CD4-positive, alpha-beta T cell (primary cell): ENCODE measurements around the gene JMJD6. TPM values are rescaled to one million over a fixed set of nuclear protein-coding genes. Genes with fewer than 3 reads are reported as not detected.

Source experiments
- ATAC-seq: fragments of 200-7000 bp; cut with Tn5 transposase; one replicate; pipeline ENCODE4 v1.10.0; 2022; ENCODE audit warnings: mild to moderate bottlenecking; ENCODE audit not compliant: poor library complexity
- CTCF ChIA-PET: fragments of 350-600 bp; sonication (Branson Sonifier 250); formaldehyde crosslinking; loops from one replicate; lab custom pipeline; 2021; ENCODE audit warnings: antibody characterized with exemption, inconsistent platforms; lab: Charles Lee
- POLR2A ChIA-PET: fragments of 350-600 bp; sonication (Branson Sonifier 250); formaldehyde crosslinking; loops from one replicate; lab custom pipeline; 2021; ENCODE audit warnings: antibody characterized with exemption, inconsistent platforms; lab: Charles Lee
- DNase-seq, 14 experiments: peaks; one replicate each; pipeline ENCODE4 v3.0.0-alpha.2; 2013 to 2020; ENCODE audit warnings: mixed read lengths in 2 of 14
- H3K27ac ChIP-seq, 2 donors: one replicate each; pipeline versions ENCODE4 v1.5.1 to v1.7.0; 2013; ENCODE audit warnings: low read length in 2 of 2, low read depth in 1 of 2, mild to moderate bottlenecking in 1 of 2
- H3K27me3 ChIP-seq, 2 experiments: 1 replicate in 1 of 2; 2 replicates in 1 of 2; pipeline versions ENCODE4 v1.6.1 to v1.7.0; 2013; ENCODE audit warnings: low read length in 2 of 2, control low read depth in 1 of 2, mild to moderate bottlenecking in 1 of 2, moderate library complexity in 1 of 2; ENCODE audit not compliant: insufficient read depth in 2 of 2, control insufficient read depth in 1 of 2
- H3K36me3 ChIP-seq: one replicate; pipeline ENCODE4 v1.6.1; 2013; ENCODE audit warnings: low read length, control low read depth; ENCODE audit not compliant: insufficient read depth
- H3K4me1 ChIP-seq: one replicate; pipeline ENCODE4 v1.6.1; 2013; ENCODE audit warnings: low read length, control low read depth; ENCODE audit not compliant: insufficient read depth
- H3K4me3 ChIP-seq: one replicate; pipeline ENCODE4 v1.5.1; 2013; ENCODE audit warnings: mild to moderate bottlenecking, low read length, moderate library complexity
- H3K9me3 ChIP-seq, 2 experiments: 1 replicate in 1 of 2; 2 replicates in 1 of 2; pipeline versions ENCODE4 v1.6.1 to v1.7.0; 2013; ENCODE audit warnings: low read length in 2 of 2, mild to moderate bottlenecking in 2 of 2, control low read depth in 1 of 2, moderate library complexity in 1 of 2; ENCODE audit not compliant: control insufficient read depth in 1 of 2, insufficient read depth in 1 of 2
- H3K27ac Mint-ChIP-seq: one replicate; pipeline ENCODE4 v1.8.0; 2020; ENCODE audit warnings: mixed read lengths
- H3K27me3 Mint-ChIP-seq: one replicate; pipeline ENCODE4 v1.8.0; 2021; ENCODE audit warnings: mixed read lengths
- H3K36me3 Mint-ChIP-seq: one replicate; pipeline ENCODE4 v1.8.0; 2021; ENCODE audit warnings: low read depth, mixed read lengths
- H3K4me1 Mint-ChIP-seq: one replicate; pipeline ENCODE4 v1.8.0; 2021; ENCODE audit warnings: low read depth, mixed read lengths
- H3K4me3 Mint-ChIP-seq: one replicate; pipeline ENCODE4 v1.8.0; 2020; ENCODE audit warnings: mild to moderate bottlenecking, mixed read lengths
- H3K9me3 Mint-ChIP-seq: one replicate; pipeline ENCODE4 v1.8.0; 2020; ENCODE audit warnings: mixed read lengths
- CTCF ChIP-seq: fragments of 200-600 bp; IDR thresholded peaks from one replicate; pipeline ENCODE4 v1.8.0; 2022; ENCODE audit warnings: antibody characterized with exemption, mild to moderate bottlenecking
- intact Hi-C, 2 experiments: fragments of 100-400 bp; cut with DNase I in 1 of 2; cut with micrococcal nuclease in 1 of 2; formaldehyde crosslinking; loops; one replicate each; pipeline versions ENCODE4 v1.15.1 to v1.9.0; 2023 to 2025; cut with DNase I, micrococcal nuclease
- total RNA-seq, 174 experiments: library from RNA in 2 of 174; stranded (reverse) in 2 of 174; gene quantifications; one replicate each; pipeline ENCODE4 v1.2.3 and lab custom pipeline; 2021 to 2026

JMJD6 gene
- total RNA-seq, 2 experiments from 2014 or later = 133 to 134 TPM

GRCh38 chr17:76695059-76695831, 31.2 kb downstream of the JMJD6 start:
- H3K27ac ChIP-seq = no peak overlapping the region
- H3K27ac Mint-ChIP-seq = no peak overlapping the region
- no peaks in the 10 kb centered on the region for H3K27me3 Mint-ChIP-seq
- no peak for ATAC-seq
- H3K4me1 Mint-ChIP-seq = no peaks in the 10 kb centered on the region
- no peak for TF ChIP-seq CTCF
- DNase-seq = no peak
- H3K36me3 Mint-ChIP-seq = no peaks in the 10 kb centered on the region
- no peak overlapping the region for H3K4me3 ChIP-seq
- CTCF ChIA-PET = interaction anchor here (1.2 kb wide), 1 partner anchor 20 kb away, joined by 3 read pairs; no protein-coding TSS in a partner anchor
- intact Hi-C loops = no loop called here
- H3K4me3 Mint-ChIP-seq = no peak overlapping the region
- H3K9me3 ChIP-seq = no peaks in the 10 kb centered on the region
- no peaks in the 10 kb centered on the region for H3K36me3 ChIP-seq
- POLR2A ChIA-PET = no interaction called here
- no peaks in the 10 kb centered on the region for H3K27me3 ChIP-seq
- H3K4me1 ChIP-seq = peaks cover 3% of the 10 kb centered on the region
- H3K9me3 Mint-ChIP-seq = no peaks in the 10 kb centered on the region

- no peaks in the 10 kb centered on the region for H3K27me3 Mint-ChIP-seq
- no peaks in the 10 kb centered on the region for H3K4me1 Mint-ChIP-seq
- no peak for TF ChIP-seq CTCF
- DNase-seq (no peak), ATAC-seq (no peak)
- intact Hi-C loops = no loop called here
- Histone ChIP-seq H3K4me1 (no peaks in the 10 kb centered on the region), H3K4me3 (no peak overlapping the region), H3K27me3 (no peaks in the 10 kb centered on the region), H3K36me3 (no peaks in the 10 kb centered on the region), H3K27ac (no peak overlapping the region), H3K9me3 (no peaks in the 10 kb centered on the region)
- H3K27ac Mint-ChIP-seq = no peak overlapping the region
- H3K36me3 Mint-ChIP-seq = no peaks in the 10 kb centered on the region
- ChIA-PET CTCF (interaction anchor here (0.9 kb wide), 1 partner anchor 10 kb away, joined by 3 read pairs; no protein-coding TSS in a partner anchor), POLR2A (interaction anchor here (1.0 kb wide), 1 partner anchor 20 kb away, joined by 4 read pairs; no protein-coding TSS in a partner anchor)
- no peaks in the 10 kb centered on the region for H3K9me3 Mint-ChIP-seq
- H3K4me3 Mint-ChIP-seq = no peak overlapping the region
These were observed 34.8 kb downstream of the JMJD6 start for GRCh38 chr17:76691379-76692191.

- H3K4me3 ChIP-seq = no peak overlapping the region
- no peak for DNase-seq
- no peaks in the 10 kb centered on the region for H3K27me3 ChIP-seq
- TF ChIP-seq CTCF = no peak
- ChIA-PET CTCF (interaction anchor here (0.9 kb wide), 1 partner anchor 9 kb away, joined by 3 read pairs; no protein-coding TSS in a partner anchor), POLR2A (interaction anchor here (1.0 kb wide), 1 partner anchor 20 kb away, joined by 4 read pairs; no protein-coding TSS in a partner anchor)
- H3K27ac ChIP-seq = no peak overlapping the region
- intact Hi-C loops = no loop called here
- Mint-ChIP-seq H3K4me1 (no peaks in the 10 kb centered on the region), H3K4me3 (no peak overlapping the region), H3K27me3 (no peaks in the 10 kb centered on the region), H3K27ac (no peak overlapping the region), H3K9me3 (no peaks in the 10 kb centered on the region), H3K36me3 (no peaks in the 10 kb centered on the region)
- no peak for ATAC-seq
- no peaks in the 10 kb centered on the region for H3K4me1 ChIP-seq
- H3K36me3 ChIP-seq = no peaks in the 10 kb centered on the region
- H3K9me3 ChIP-seq = no peaks in the 10 kb centered on the region
These were observed 35.7 kb downstream of the JMJD6 start for GRCh38 chr17:76690596-76691280.
